ENCODE data around the gene KLF11.

The KLF11 gene

DNA sequence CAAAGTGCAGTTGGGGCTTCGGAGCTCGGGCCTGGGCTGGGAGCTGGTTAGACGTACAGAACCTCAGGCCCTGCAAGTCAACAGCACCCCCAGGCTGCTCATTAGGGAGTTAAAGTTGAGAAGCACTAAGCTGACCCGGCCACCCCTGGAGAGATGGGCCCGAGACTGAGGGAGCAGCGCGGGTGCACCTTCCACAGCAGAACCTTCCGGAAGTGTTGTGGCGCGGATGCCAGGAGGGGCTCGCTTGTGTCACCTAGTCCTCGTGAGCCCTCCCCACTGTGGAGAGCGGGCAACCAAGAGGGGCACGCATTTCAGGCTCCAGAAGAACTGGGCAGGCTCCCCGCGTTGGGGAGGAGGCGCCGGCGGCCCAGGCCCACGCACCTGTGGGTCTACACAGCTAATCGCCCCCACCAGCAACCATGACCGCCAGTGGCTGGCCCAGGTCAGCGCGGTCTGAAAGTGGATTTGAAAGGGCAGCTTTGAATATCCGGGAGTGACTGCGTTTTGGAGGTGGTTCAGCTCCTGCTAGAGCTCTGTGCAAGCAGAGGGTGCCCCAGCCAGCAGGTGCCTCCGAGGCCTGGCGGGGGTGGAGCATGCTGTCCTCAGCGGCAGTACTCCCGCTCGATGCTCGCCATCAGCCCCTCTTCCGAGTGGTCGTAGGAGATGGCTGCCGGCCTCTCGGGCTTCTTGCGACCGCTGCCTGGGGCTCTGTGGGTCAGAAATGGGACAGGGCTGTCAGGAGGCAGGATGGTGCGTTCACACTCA lies 15.1 kb downstream of the KLF11 start:
- Mint-ChIP-seq H3K4me1 (peaks cover 68% of the 10 kb centered on the region), H3K27ac (no peak overlapping the region)
- DNase-seq: no peak

GRCh38 chr2:10059016-10059351 lies 15.6 kb downstream of the KLF11 start:
- no peak for DNase-seq
- H3K27ac Mint-ChIP-seq: no peak overlapping the region
- no peak overlapping the region for H3K4me3 Mint-ChIP-seq
- no peak for TF ChIP-seq CTCF (IDR thresholded peaks at IDR 0.05)
- H3K36me3 Mint-ChIP-seq (ENCODE audit: low read depth): peaks cover 15% of the 10 kb centered on the region
- H3K4me1 Mint-ChIP-seq: peaks cover 65% of the 10 kb centered on the region
- H3K27me3 Mint-ChIP-seq (ENCODE audit: low read depth, poor library complexity): no peaks in the 10 kb centered on the region
- no peaks in the 10 kb centered on the region for H3K9me3 Mint-ChIP-seq

More for the DNA sequence above, 15.1 kb downstream of the KLF11 start:
- Mint-ChIP-seq H3K36me3 (ENCODE audit: low read depth) (peaks cover 21% of the 10 kb centered on the region), H3K9me3 (no peaks in the 10 kb centered on the region), H3K4me3 (no peak overlapping the region), H3K27me3 (ENCODE audit: low read depth, poor library complexity) (no peaks in the 10 kb centered on the region)
- TF ChIP-seq CTCF (IDR thresholded peaks at IDR 0.05): no peak

GRCh38 chr2:10059552-10060335 lies 16.4 kb downstream of the KLF11 start:
- Mint-ChIP-seq H3K4me1 (peaks cover 57% of the 10 kb centered on the region), H3K27me3 (ENCODE audit: low read depth, poor library complexity) (no peaks in the 10 kb centered on the region), H3K9me3 (no peaks in the 10 kb centered on the region), H3K36me3 (ENCODE audit: low read depth) (peaks cover 8% of the 10 kb centered on the region), H3K4me3 (no peak overlapping the region), H3K27ac (no peak overlapping the region)
- no peak for DNase-seq
- TF ChIP-seq CTCF (IDR thresholded peaks at IDR 0.05): no peak

GRCh38 chr2:10061221-10061925 lies 18.0 kb downstream of the KLF11 start:
- Mint-ChIP-seq H3K27ac (no peak overlapping the region), H3K36me3 (ENCODE audit: low read depth) (no peaks in the 10 kb centered on the region), H3K27me3 (ENCODE audit: low read depth, poor library complexity) (peaks cover 3% of the 10 kb centered on the region), H3K9me3 (no peaks in the 10 kb centered on the region), H3K4me3 (no peak overlapping the region), H3K4me1 (peaks cover 53% of the 10 kb centered on the region)
- no peak for TF ChIP-seq CTCF (IDR thresholded peaks at IDR 0.05)
- no peak for DNase-seq

DNA sequence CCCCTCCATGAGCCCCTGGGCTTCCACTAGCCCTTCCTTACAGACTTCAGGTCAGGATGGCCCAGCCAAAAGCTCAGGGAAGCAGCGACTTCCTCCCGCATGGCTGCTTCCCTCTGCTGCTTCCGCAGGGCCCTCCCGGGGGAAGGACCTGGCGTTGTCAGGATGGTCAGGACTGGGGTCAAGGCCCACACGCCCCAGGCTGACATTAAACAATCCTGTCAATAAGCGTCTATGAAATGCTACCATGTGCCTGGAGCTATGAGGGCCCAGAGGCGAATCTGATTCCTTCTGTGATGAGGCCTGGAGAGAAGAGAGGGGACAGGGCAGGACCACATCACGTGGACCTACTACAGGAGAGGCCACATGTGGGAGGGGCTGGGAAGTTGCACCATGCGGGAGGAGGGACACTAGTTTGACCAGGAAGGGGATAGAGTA lies 19.6 kb downstream of the KLF11 start:
- Mint-ChIP-seq H3K27ac (peak overlapping the region; percentile 36), H3K4me1 (peaks cover 37% of the 10 kb centered on the region), H3K9me3 (peaks cover 4% of the 10 kb centered on the region), H3K27me3 (ENCODE audit: low read depth, poor library complexity) (peaks cover 3% of the 10 kb centered on the region), H3K4me3 (no peak overlapping the region), H3K36me3 (ENCODE audit: low read depth) (peaks cover 3% of the 10 kb centered on the region)
- no peak for DNase-seq
- no peak for TF ChIP-seq CTCF (IDR thresholded peaks at IDR 0.05)

Data from nephron progenitor cell (in vitro differentiated cells).